Erythroblast (primary cell): Measurements from ENCODE around the gene CACNA1G.

Source experiments
- GATA1 ChIP-seq: IDR thresholded peaks from 2 replicates; pipeline ENCODE4 v1.6.1; 2011; ENCODE audit warnings: low read depth, mild to moderate bottlenecking, control low read depth, low read length, moderate library complexity
- POLR2A ChIP-seq: IDR thresholded peaks from 2 replicates; pipeline ENCODE4 v1.6.1; 2011; ENCODE audit warnings: mild to moderate bottlenecking, low read length

DNA sequence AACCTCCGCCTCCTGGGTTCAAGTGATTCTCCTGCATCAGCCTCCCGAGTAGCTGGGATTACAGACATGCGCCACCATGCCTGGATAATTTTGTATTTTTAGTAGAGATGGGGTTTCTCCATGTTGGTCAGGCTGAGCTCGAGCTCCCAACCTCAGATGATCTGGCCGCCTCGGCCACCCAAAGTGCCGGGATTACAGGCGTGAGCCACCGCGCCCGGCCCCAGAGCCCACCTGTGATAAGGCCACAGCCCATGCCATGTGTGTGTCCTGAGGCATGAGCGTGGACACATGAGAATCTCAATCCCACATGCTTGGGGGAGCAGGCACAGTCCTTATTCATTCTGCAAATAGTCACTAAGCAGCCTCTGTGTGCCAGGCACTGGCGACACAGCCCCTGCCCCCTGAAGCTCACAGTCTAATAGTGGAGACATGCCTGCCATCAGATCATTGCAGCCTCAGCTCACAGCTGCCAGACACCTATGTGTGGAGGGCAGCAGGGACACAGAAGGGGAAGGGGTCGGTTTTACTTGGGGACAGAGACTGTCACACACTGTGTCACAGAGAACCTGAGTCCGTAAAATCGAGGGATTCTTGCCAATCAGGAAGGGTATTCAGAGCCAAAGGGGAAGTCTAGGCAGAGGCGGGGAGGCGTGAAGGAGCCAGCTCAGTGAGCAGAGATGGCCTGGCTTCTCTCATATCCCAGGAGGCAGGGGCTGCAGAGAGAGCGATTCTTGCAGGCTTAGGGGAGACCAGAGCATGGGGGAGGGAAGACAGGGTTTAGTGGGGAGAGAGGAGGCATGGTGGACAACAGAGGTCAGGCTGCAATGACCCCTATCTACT lies 64.7 kb downstream of the CACNA1G start:
- TF ChIP-seq POLR2A (no peak), GATA1 (no peak)
